ENCODE results near the gene GARRE1.
"Not testable (repeated sequence)": the region's sequence is repeated elsewhere in the genome, so short reads cannot be mapped to it uniquely, and the experiment has no call there.

GARRE1 gene

GRCh38 chr19:34259367-34260095 lies 5.2 kb downstream of the GARRE1 start:
- no peak for DNase-seq

GRCh38 chr19:34260771-34261173 lies 6.4 kb downstream of the GARRE1 start:
- no peak for DNase-seq

GRCh38 chr19:34261334-34262109 lies 7.2 kb downstream of the GARRE1 start:
- no peak for DNase-seq

GRCh38 chr19:34263745-34264237 lies 9.4 kb downstream of the GARRE1 start:
- no peak for DNase-seq

- no peak for DNase-seq
Measured at GRCh38 chr19:34265221-34265650, 10.9 kb downstream of the GARRE1 start.

- no peak for DNase-seq
Measured at GRCh38 chr19:34269081-34269480, 14.7 kb downstream of the GARRE1 start.

GRCh38 chr19:34269489-34269888 lies 15.1 kb downstream of the GARRE1 start:
- no peak for DNase-seq

GRCh38 chr19:34269968-34270621 lies 15.7 kb downstream of the GARRE1 start:
- DNase-seq = no peak

- no peak for DNase-seq
Measured at GRCh38 chr19:34273121-34273520, 18.8 kb downstream of the GARRE1 start.

GRCh38 chr19:34274284-34274826 lies 20.0 kb downstream of the GARRE1 start:
- DNase-seq = no peak

- DNase-seq = no peak
Measured at GRCh38 chr19:34274827-34275625, 20.7 kb downstream of the GARRE1 start.

- no peak for DNase-seq
Measured at GRCh38 chr19:34275705-34276104, 21.4 kb downstream of the GARRE1 start.

- DNase-seq = no peak
Measured at GRCh38 chr19:34276614-34277013, 22.3 kb downstream of the GARRE1 start.

GRCh38 chr19:34277244-34277643 lies 22.9 kb downstream of the GARRE1 start:
- DNase-seq = no peak

GRCh38 chr19:34278783-34279182 lies 24.4 kb downstream of the GARRE1 start:
- no peak for DNase-seq

GRCh38 chr19:34281444-34281843 lies 27.1 kb downstream of the GARRE1 start:
- not testable (repeated sequence) for DNase-seq

- no peak for DNase-seq
Measured at GRCh38 chr19:34282611-34283519, 28.5 kb downstream of the GARRE1 start.

- DNase-seq = no peak
Measured at GRCh38 chr19:34284505-34284904, 30.2 kb downstream of the GARRE1 start.

GRCh38 chr19:34287662-34288140 lies 33.3 kb downstream of the GARRE1 start:
- no peak for DNase-seq

- no peak for DNase-seq
Measured at GRCh38 chr19:34288381-34288780, 34.0 kb downstream of the GARRE1 start.

- no peak for DNase-seq
Measured at GRCh38 chr19:34291235-34291634, 36.9 kb downstream of the GARRE1 start.
